Neural cell (in vitro differentiated cells): ENCODE measurements around the gene CBR3. TPM values are rescaled to one million over a fixed set of nuclear protein-coding genes. Genes with fewer than 3 reads are reported as not detected.

Experiments used
- H2AFZ ChIP-seq: fragments of 200-600, 300-800 bp; sonication (generic), shearing (Covaris generic); 2 replicates; pipeline ENCODE4 v1.6.0; 2014; ENCODE audit warnings: low read depth, mild to moderate bottlenecking, antibody characterized with exemption, low read length, moderate library complexity
- H3F3A ChIP-seq: fragments of 200-600 bp; shearing (Covaris generic); 2 replicates; pipeline ENCODE4 v1.6.1; 2016; ENCODE audit warnings: mild to moderate bottlenecking, moderate library complexity, mixed read lengths, antibody characterized with exemption, low read length; ENCODE audit not compliant: insufficient read depth, poor library complexity, severe bottlenecking
- H3K27ac ChIP-seq: fragments of 200-600, 300-800 bp; sonication (generic), shearing (Covaris generic); 2 replicates; pipeline ENCODE4 v1.5.1; 2014; ENCODE audit warnings: mild to moderate bottlenecking, low read length, moderate library complexity
- H3K27me3 ChIP-seq: fragments of 300-800, 200-600 bp; sonication (generic), shearing (Covaris generic); 2 replicates; pipeline ENCODE4 v1.6.0; 2014; ENCODE audit warnings: mild to moderate bottlenecking, low read depth, low read length, moderate library complexity; ENCODE audit not compliant: insufficient read depth
- H3K36me3 ChIP-seq: fragments of 300-800, 200-600 bp; sonication (generic), shearing (Covaris generic); 2 replicates; pipeline ENCODE4 v1.5.1; 2014; ENCODE audit warnings: mild to moderate bottlenecking, antibody characterized with exemption, low read length, moderate library complexity; ENCODE audit not compliant: insufficient read depth
- H3K4me2 ChIP-seq: fragments of 300-800, 200-600 bp; sonication (generic), shearing (Covaris generic); 2 replicates; pipeline ENCODE4 v1.6.0; 2014; ENCODE audit warnings: mild to moderate bottlenecking, low read length
- H3K4me3 ChIP-seq: fragments of 300-800, 200-600 bp; sonication (generic), shearing (Covaris generic); 2 replicates; pipeline ENCODE4 v1.5.1; 2014; ENCODE audit warnings: mild to moderate bottlenecking, low read length, moderate library complexity
- H3K79me2 ChIP-seq: fragments of 200-600 bp; shearing (Covaris generic); replicated peaks from 2 replicates; pipeline ENCODE4 v1.6.0; 2014; ENCODE audit warnings: mild to moderate bottlenecking, low read length, moderate library complexity; ENCODE audit not compliant: insufficient read depth
- H3K9ac ChIP-seq: fragments of 300-800, 200-600 bp; sonication (generic), shearing (Covaris generic); 2 replicates; pipeline ENCODE4 v1.6.1; 2016; ENCODE audit warnings: mild to moderate bottlenecking, low read length, mixed read lengths
- H3K9me2 ChIP-seq: fragments of 200-600 bp; shearing (Covaris generic); 2 replicates; pipeline ENCODE4 v1.6.1; 2016; ENCODE audit warnings: mild to moderate bottlenecking, low read length, mixed read lengths; ENCODE audit not compliant: insufficient read depth
- H3K9me3 ChIP-seq: fragments of 200-600, 300-800 bp; sonication (generic), shearing (Covaris generic); 2 replicates; pipeline ENCODE4 v1.6.1; 2016; ENCODE audit warnings: mild to moderate bottlenecking, mixed run types, low read length, moderate library complexity, mixed read lengths
- H4K20me1 ChIP-seq: fragments of 200-600 bp; shearing (Covaris generic); 2 replicates; pipeline ENCODE4 v1.6.1; 2016; ENCODE audit warnings: mild to moderate bottlenecking, mixed run types; ENCODE audit not compliant: insufficient read depth
- CTCF ChIP-seq: fragments of 450-650 bp; IDR thresholded peaks from 2 replicates; pipeline ENCODE4 v1.5.1; 2014; ENCODE audit warnings: antibody characterized with exemption, mild to moderate bottlenecking, moderate library complexity; ENCODE audit not compliant: poor library complexity, severe bottlenecking
- EP300 ChIP-seq: fragments of 450-650 bp; conservative IDR thresholded peaks from 2 replicates; pipeline ENCODE4 v1.6.1; 2014; ENCODE audit warnings: antibody characterized with exemption, mild to moderate bottlenecking, moderate library complexity; ENCODE audit not compliant: poor library complexity, severe bottlenecking
- EZH2 ChIP-seq: fragments of 200-600, 300-800 bp; shearing (Covaris generic), sonication (generic); IDR thresholded peaks from 2 replicates; pipeline ENCODE4 v1.6.1; 2014; ENCODE audit warnings: antibody characterized with exemption, low read length, borderline replicate concordance, mild to moderate bottlenecking; ENCODE audit not compliant: insufficient read depth, poor library complexity, severe bottlenecking
- MXI1 ChIP-seq: fragments of 450-650 bp; conservative IDR thresholded peaks from 2 replicates; pipeline ENCODE4 v1.6.1; 2014; ENCODE audit warnings: antibody characterized with exemption, mild to moderate bottlenecking; ENCODE audit not compliant: poor library complexity, severe bottlenecking
- POLR2AphosphoS5 ChIP-seq: IDR thresholded peaks from 2 replicates; pipeline ENCODE4 v1.6.1; 2012
- SMC3 ChIP-seq: fragments of 450-650 bp; conservative IDR thresholded peaks from 2 replicates; pipeline ENCODE4 v1.6.1; 2014; ENCODE audit warnings: antibody characterized with exemption, mild to moderate bottlenecking, moderate library complexity; ENCODE audit not compliant: poor library complexity
- TAF1 ChIP-seq: IDR thresholded peaks from 2 replicates; pipeline ENCODE4 v1.6.1; 2012; ENCODE audit warnings: low read depth
- polyA plus RNA-seq: library from polyadenylated mRNA; depleted of rRNA; stranded (reverse); fragments of >200 nt; gene quantifications from 2 replicates; pipeline ENCODE4 v1.2.3, GENCODE V29; 2014
- TF ChIP-seq, protein P1 (sequence below): IDR thresholded peaks from 2 replicates; pipeline ENCODE4 v1.6.1; 2012; ENCODE audit warnings: borderline replicate concordance

The CBR3 gene
- polyA plus RNA-seq, 1 donor from 2014 or later = not detected

DNA sequence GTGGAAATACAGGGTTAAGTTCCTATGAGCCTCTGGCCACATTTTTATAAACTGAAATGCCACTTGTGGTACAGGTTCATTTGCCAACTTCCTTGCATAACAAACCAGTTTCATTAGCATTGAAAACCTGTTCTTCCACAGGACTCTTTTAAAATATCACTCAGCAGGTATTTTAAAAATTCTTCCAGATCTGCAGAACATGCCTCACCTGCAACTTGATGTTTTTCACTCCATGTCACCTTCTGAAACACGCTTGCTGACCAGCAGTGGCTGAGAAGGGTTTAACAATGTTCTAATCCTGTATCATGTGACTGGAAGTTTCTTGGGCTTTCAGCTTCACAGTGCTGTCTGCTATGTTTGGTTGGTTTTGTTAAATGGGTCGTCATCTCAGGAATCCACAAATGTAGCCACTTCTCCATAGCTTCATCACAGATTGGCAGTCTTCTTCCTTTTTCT is 17.6 kb upstream of the CBR3 start:
- no peaks in the 10 kb centered on the region for H3K79me2 ChIP-seq
- H3K27me3 ChIP-seq = no peaks in the 10 kb centered on the region
- H3K9ac ChIP-seq = no peak overlapping the region
- TF ChIP-seq, protein P1, sequence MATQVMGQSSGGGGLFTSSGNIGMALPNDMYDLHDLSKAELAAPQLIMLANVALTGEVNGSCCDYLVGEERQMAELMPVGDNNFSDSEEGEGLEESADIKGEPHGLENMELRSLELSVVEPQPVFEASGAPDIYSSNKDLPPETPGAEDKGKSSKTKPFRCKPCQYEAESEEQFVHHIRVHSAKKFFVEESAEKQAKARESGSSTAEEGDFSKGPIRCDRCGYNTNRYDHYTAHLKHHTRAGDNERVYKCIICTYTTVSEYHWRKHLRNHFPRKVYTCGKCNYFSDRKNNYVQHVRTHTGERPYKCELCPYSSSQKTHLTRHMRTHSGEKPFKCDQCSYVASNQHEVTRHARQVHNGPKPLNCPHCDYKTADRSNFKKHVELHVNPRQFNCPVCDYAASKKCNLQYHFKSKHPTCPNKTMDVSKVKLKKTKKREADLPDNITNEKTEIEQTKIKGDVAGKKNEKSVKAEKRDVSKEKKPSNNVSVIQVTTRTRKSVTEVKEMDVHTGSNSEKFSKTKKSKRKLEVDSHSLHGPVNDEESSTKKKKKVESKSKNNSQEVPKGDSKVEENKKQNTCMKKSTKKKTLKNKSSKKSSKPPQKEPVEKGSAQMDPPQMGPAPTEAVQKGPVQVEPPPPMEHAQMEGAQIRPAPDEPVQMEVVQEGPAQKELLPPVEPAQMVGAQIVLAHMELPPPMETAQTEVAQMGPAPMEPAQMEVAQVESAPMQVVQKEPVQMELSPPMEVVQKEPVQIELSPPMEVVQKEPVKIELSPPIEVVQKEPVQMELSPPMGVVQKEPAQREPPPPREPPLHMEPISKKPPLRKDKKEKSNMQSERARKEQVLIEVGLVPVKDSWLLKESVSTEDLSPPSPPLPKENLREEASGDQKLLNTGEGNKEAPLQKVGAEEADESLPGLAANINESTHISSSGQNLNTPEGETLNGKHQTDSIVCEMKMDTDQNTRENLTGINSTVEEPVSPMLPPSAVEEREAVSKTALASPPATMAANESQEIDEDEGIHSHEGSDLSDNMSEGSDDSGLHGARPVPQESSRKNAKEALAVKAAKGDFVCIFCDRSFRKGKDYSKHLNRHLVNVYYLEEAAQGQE = no peak
- TF ChIP-seq EP300 = no peak
- TF ChIP-seq POLR2AphosphoS5 = no peak
- no peaks in the 10 kb centered on the region for H3F3A ChIP-seq
- H2AFZ ChIP-seq = no peak overlapping the region
- no peak overlapping the region for H3K4me2 ChIP-seq
- H3K9me2 ChIP-seq = no peaks in the 10 kb centered on the region
- no peaks in the 10 kb centered on the region for H4K20me1 ChIP-seq
- H3K36me3 ChIP-seq = no peaks in the 10 kb centered on the region
- no peak overlapping the region for H3K27ac ChIP-seq
- no peak overlapping the region for H3K4me3 ChIP-seq
- H3K9me3 ChIP-seq = no peaks in the 10 kb centered on the region

GRCh38 chr21:36120304-36120888 is 14.5 kb upstream of the CBR3 start:
- no peaks in the 10 kb centered on the region for H3K9me2 ChIP-seq
- no peak overlapping the region for H2AFZ ChIP-seq
- no peaks in the 10 kb centered on the region for H4K20me1 ChIP-seq
- H3K4me2 ChIP-seq = no peak overlapping the region
- H3K27ac ChIP-seq = no peak overlapping the region
- no peak for TF ChIP-seq TAF1
- TF ChIP-seq, protein P1 = no peak
- no peak for TF ChIP-seq SMC3
- TF ChIP-seq CTCF = no peak
- no peak for TF ChIP-seq EP300
- no peak for TF ChIP-seq EZH2
- no peak for TF ChIP-seq MXI1
- no peaks in the 10 kb centered on the region for H3K79me2 ChIP-seq
- no peak overlapping the region for H3K4me3 ChIP-seq
- H3K9ac ChIP-seq = no peak overlapping the region
- H3K9me3 ChIP-seq = no peaks in the 10 kb centered on the region
- no peaks in the 10 kb centered on the region for H3K27me3 ChIP-seq
- no peaks in the 10 kb centered on the region for H3K36me3 ChIP-seq
- H3F3A ChIP-seq = no peaks in the 10 kb centered on the region
